ENCODE results near the gene ATG101. TPM values are rescaled to one million over a fixed set of nuclear protein-coding genes. Genes with fewer than 3 reads are reported as not detected.

The ATG101 gene
- total RNA-seq, 2 experiments from 2014 or later, result 30.5 to 30.8 TPM

GRCh38 chr12:52043386-52044212 is 26.2 kb upstream of the ATG101 start:
- DNase-seq, result no peak
- Mint-ChIP-seq H3K27ac (no peak overlapping the region), H3K4me1 (peaks cover 31% of the 10 kb centered on the region), H3K36me3 (ENCODE audit: low read depth) (no peaks in the 10 kb centered on the region), H3K27me3 (no peaks in the 10 kb centered on the region), H3K9me3 (no peaks in the 10 kb centered on the region), H3K4me3 (no peak overlapping the region)
- ChIA-PET POLR2A (interaction anchor here (1.0 to 2.3 kb wide), 3 partner anchors 11 to 19 kb away, joined by 3 to 8 read pairs (median 3); no protein-coding TSS in a partner anchor), CTCF (interaction anchor here (0.7 to 4.8 kb wide), 6 partner anchors 8 to 26 kb away, joined by 3 to 33 read pairs (median 3); partner anchors contain the start of genes ATG101 and NR4A1)

GRCh38 chr12:52044292-52044983 is 25.3 kb upstream of the ATG101 start:
- POLR2A ChIA-PET, result interaction anchor here (1.1 to 2.3 kb wide), 3 partner anchors 12 to 24 kb away, joined by 3 to 8 read pairs (median 3); no protein-coding TSS in a partner anchor
- CTCF ChIA-PET, result interaction anchor here (0.9 to 4.8 kb wide), 5 partner anchors 12 to 26 kb away, joined by 3 to 33 read pairs (median 3); partner anchors contain the start of gene ATG101
- Mint-ChIP-seq H3K27ac (no peak overlapping the region), H3K4me1 (peaks cover 35% of the 10 kb centered on the region), H3K9me3 (no peaks in the 10 kb centered on the region), H3K4me3 (no peak overlapping the region), H3K36me3 (ENCODE audit: low read depth) (no peaks in the 10 kb centered on the region), H3K27me3 (peaks cover 4% of the 10 kb centered on the region)
- no peak for DNase-seq

- ChIA-PET POLR2A (interaction anchor here (0.9 to 1.6 kb wide), 4 partner anchors 10 to 26 kb away, joined by 3 to 5 read pairs (median 3); no protein-coding TSS in a partner anchor), CTCF (interaction anchor here (0.6 to 4.8 kb wide), 2 partner anchors 16 to 20 kb away, joined by 3 to 33 read pairs; no protein-coding TSS in a partner anchor)
- H3K9me3 Mint-ChIP-seq, result no peaks in the 10 kb centered on the region
- H3K27ac Mint-ChIP-seq, result no peak overlapping the region
- H3K4me3 Mint-ChIP-seq, result no peak overlapping the region
- no peak for DNase-seq
- peaks cover 46% of the 10 kb centered on the region for H3K4me1 Mint-ChIP-seq
- no peaks in the 10 kb centered on the region for H3K36me3 Mint-ChIP-seq (ENCODE audit: low read depth)
- peaks cover 6% of the 10 kb centered on the region for H3K27me3 Mint-ChIP-seq
Observed at GRCh38 chr12:52045794-52046199, 24.0 kb upstream of the ATG101 start.

GRCh38 chr12:52046859-52047258 is 22.9 kb upstream of the ATG101 start:
- Mint-ChIP-seq H3K27me3 (peaks cover 6% of the 10 kb centered on the region), H3K9me3 (no peaks in the 10 kb centered on the region), H3K36me3 (ENCODE audit: low read depth) (no peaks in the 10 kb centered on the region), H3K4me3 (no peak overlapping the region), H3K4me1 (peaks cover 47% of the 10 kb centered on the region), H3K27ac (no peak overlapping the region)
- CTCF ChIA-PET, result interaction anchor here (2.6 kb wide), 1 partner anchor 21 kb away, joined by 23 read pairs; no protein-coding TSS in a partner anchor
- no peak for DNase-seq
- POLR2A ChIA-PET, result interaction anchor here (1.1 to 1.6 kb wide), 3 partner anchors 14 to 25 kb away, joined by 3 to 5 read pairs (median 3); no protein-coding TSS in a partner anchor

- Mint-ChIP-seq H3K4me1 (peaks cover 51% of the 10 kb centered on the region), H3K27me3 (peaks cover 6% of the 10 kb centered on the region), H3K9me3 (no peaks in the 10 kb centered on the region), H3K4me3 (peak overlapping the region; percentile 85), H3K27ac (peak overlapping the region; percentile 17), H3K36me3 (ENCODE audit: low read depth) (no peaks in the 10 kb centered on the region)
- CTCF ChIA-PET, result interaction anchor here (1.1 to 2.6 kb wide), 2 partner anchors 24 to 33 kb away, joined by 4 to 23 read pairs; no protein-coding TSS in a partner anchor
- POLR2A ChIA-PET, result interaction anchor here (1.2 kb wide), 1 partner anchor 16 kb away, joined by 3 read pairs; no protein-coding TSS in a partner anchor
- DNase-seq, result no peak
Observed at GRCh38 chr12:52049286-52049685, 20.5 kb upstream of the ATG101 start.

- peaks cover 51% of the 10 kb centered on the region for H3K4me1 Mint-ChIP-seq
- peaks cover 6% of the 10 kb centered on the region for H3K27me3 Mint-ChIP-seq
- POLR2A ChIA-PET, result no interaction called here
- H3K27ac Mint-ChIP-seq, result peak overlapping the region; percentile 17
- peak overlapping the region; percentile 85 for H3K4me3 Mint-ChIP-seq
- H3K36me3 Mint-ChIP-seq (ENCODE audit: low read depth), result no peaks in the 10 kb centered on the region
- CTCF ChIA-PET, result no interaction called here
- no peak for DNase-seq
- no peaks in the 10 kb centered on the region for H3K9me3 Mint-ChIP-seq
Observed at GRCh38 chr12:52049688-52050087, 20.1 kb upstream of the ATG101 start.

GRCh38 chr12:52050116-52050757 is 19.5 kb upstream of the ATG101 start:
- DNase-seq, result no peak
- Mint-ChIP-seq H3K36me3 (ENCODE audit: low read depth) (no peaks in the 10 kb centered on the region), H3K4me3 (peak overlapping the region; percentile 85), H3K9me3 (no peaks in the 10 kb centered on the region), H3K27me3 (peaks cover 6% of the 10 kb centered on the region), H3K27ac (peak overlapping the region; percentile 75), H3K4me1 (peaks cover 51% of the 10 kb centered on the region)
- POLR2A ChIA-PET, result interaction anchor here (0.6 to 3.1 kb wide), 10 partner anchors 12 to 29 kb away, joined by 3 to 28 read pairs (median 9); partner anchors contain the start of gene ATG101
- CTCF ChIA-PET, result interaction anchor here (0.9 to 2.4 kb wide), 5 partner anchors 17 to 27 kb away, joined by 4 to 37 read pairs (median 14); partner anchors contain the start of gene ATG101

- peaks cover 6% of the 10 kb centered on the region for H3K27me3 Mint-ChIP-seq
- peak within 1 kb of the TSS; percentile 82 for H3K27ac Mint-ChIP-seq
Observed at GRCh38 chr12:52050758-52051541, 18.8 kb upstream of the ATG101 start, which contains the start of gene NR4A1. Gene NR4A1 (plus strand): TSS chr12:52051442. CDS start chr12:52054329, 2,887 bp downstream.

GRCh38 chr12:52052468-52053186 is 17.2 kb upstream of the ATG101 start:
- no peak for DNase-seq
- ChIA-PET POLR2A (interaction anchor here (0.9 to 3.1 kb wide), 6 partner anchors 9 to 27 kb away, joined by 3 to 28 read pairs (median 14); partner anchors contain the start of gene ATG101), CTCF (interaction anchor here (1.2 to 2.4 kb wide), 3 partner anchors 10 to 72 kb away, joined by 3 to 37 read pairs (median 4); no protein-coding TSS in a partner anchor)
- Mint-ChIP-seq H3K9me3 (no peaks in the 10 kb centered on the region), H3K36me3 (ENCODE audit: low read depth) (no peaks in the 10 kb centered on the region), H3K4me1 (peaks cover 37% of the 10 kb centered on the region), H3K4me3 (peak overlapping the region; percentile 85), H3K27ac (no peak overlapping the region), H3K27me3 (peaks cover 6% of the 10 kb centered on the region)

More at GRCh38 chr12:52050758-52051541, 18.8 kb upstream of the ATG101 start, which contains the start of gene NR4A1:
- peak; percentile 98 for DNase-seq
- ChIA-PET POLR2A (interaction anchor here (0.7 to 3.1 kb wide), 11 partner anchors 11 to 165 kb away, joined by 3 to 28 read pairs (median 4); partner anchors contain the start of gene ATG101), CTCF (interaction anchor here (0.9 to 2.4 kb wide), 7 partner anchors 8 to 70 kb away, joined by 3 to 37 read pairs (median 5); partner anchors contain the start of gene ATG101)
- peaks cover 46% of the 10 kb centered on the region for H3K4me1 Mint-ChIP-seq
- peak within 1 kb of the TSS; percentile 85 for H3K4me3 Mint-ChIP-seq
- H3K9me3 Mint-ChIP-seq, result no peaks in the 10 kb centered on the region
- H3K36me3 Mint-ChIP-seq (ENCODE audit: low read depth), result no peaks in the 10 kb centered on the region

GRCh38 chr12:52053536-52054209 is 16.1 kb upstream of the ATG101 start:
- no peaks in the 10 kb centered on the region for H3K9me3 Mint-ChIP-seq
- H3K36me3 Mint-ChIP-seq (ENCODE audit: low read depth), result no peaks in the 10 kb centered on the region
- no peak overlapping the region for H3K4me3 Mint-ChIP-seq
- H3K4me1 Mint-ChIP-seq, result peaks cover 37% of the 10 kb centered on the region
- no peak overlapping the region for H3K27ac Mint-ChIP-seq
- CTCF ChIA-PET, result interaction anchor here (2.1 kb wide), 1 partner anchor 28 kb away, joined by 10 read pairs; no protein-coding TSS in a partner anchor
- DNase-seq, result no peak
- H3K27me3 Mint-ChIP-seq, result peaks cover 6% of the 10 kb centered on the region
- POLR2A ChIA-PET, result interaction anchor here (0.9 to 1.5 kb wide), 2 partner anchors 16 to 22 kb away, joined by 3 to 5 read pairs; partner anchors contain the start of gene ATG101
